Posterior vena cava (tissue), 2 donors: ENCODE data around the gene TMEM182. TPM values are rescaled to one million over a fixed set of nuclear protein-coding genes. Genes with fewer than 3 reads are reported as not detected.

Source experiments
- DNase-seq: peaks from one replicate; pipeline ENCODE4 v3.0.0-alpha.2; 2020; ENCODE audit warnings: low spot score
- intact Hi-C, 2 donors: fragments of 100-400 bp; cut with DNase I; formaldehyde crosslinking; loops; one replicate each; pipeline versions ENCODE4 v1.14.1 to v1.14.2; 2022 to 2023
- total RNA-seq, 2 donors: library from RNA; stranded (reverse); fragmentation: NEBNext Ultra II Directional; extraction: Animal tissue kit (Norgen Biotek cat#: 25700); gene quantifications; one replicate each; pipeline ENCODE4 v1.2.1, GENCODE V29; 2021
- donor health status: DM: yes; HTN: yes; CAD: no.
- donor health status: DM: yes; HTN: yes; CAD: no.

Gene TMEM182
- total RNA-seq, 2 donors from 2014 or later, result 2.8 to 3.4 TPM

DNA sequence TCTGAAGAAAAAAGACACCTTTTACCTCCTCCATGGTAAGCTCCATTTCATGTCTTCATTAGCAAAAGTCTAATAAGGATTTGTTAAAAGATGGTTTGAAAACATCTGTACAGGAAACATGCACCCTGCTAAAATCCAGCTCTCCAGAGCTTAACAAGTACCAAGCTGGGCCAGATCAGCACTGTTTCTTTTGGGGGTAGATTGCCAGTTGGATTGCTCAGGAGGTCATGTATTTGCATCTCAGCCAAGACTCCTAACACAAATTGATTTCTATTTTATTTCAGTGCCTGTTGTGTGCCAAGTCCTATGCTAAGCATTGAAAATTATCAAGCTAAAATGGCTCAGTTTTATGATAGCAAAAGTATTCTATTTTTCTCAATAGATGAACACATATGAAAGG lies 3.4 kb upstream of the TMEM182 start:
- intact Hi-C loops, result no loop called here
- no peak for DNase-seq

GRCh38 chr2:102764083-102764482 lies 2.3 kb downstream of the TMEM182 start:
- intact Hi-C loops, result no loop called here
- DNase-seq, result no peak

DNA sequence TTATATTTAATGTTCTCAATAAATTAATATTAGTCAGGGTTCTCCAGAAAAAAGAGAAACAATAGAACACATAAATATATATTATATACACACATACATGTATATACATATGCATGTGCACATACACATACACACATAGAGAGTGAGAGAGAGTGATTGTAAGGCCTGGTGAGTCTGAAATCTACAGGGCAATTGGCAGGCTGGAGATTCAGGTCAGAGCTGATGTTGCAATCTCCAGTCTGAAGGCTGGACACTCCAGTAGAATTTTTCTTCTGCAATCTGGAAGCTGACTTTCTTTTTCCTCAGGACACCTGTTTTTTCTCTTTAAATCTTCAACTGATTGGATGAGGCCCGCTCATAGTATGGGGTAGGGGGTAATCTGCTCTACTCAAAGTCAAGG lies 3.2 kb downstream of the TMEM182 start:
- intact Hi-C loops, result no loop called here

GRCh38 chr2:102768253-102768652 lies 6.4 kb downstream of the TMEM182 start:
- no peak for DNase-seq
- intact Hi-C loops, result no loop called here

More for the DNA sequence above, 3.2 kb downstream of the TMEM182 start:
- DNase-seq, result no peak

GRCh38 chr2:102768892-102769291 lies 7.1 kb downstream of the TMEM182 start:
- no peak for DNase-seq

GRCh38 chr2:102770506-102770905 lies 8.7 kb downstream of the TMEM182 start:
- no peak for DNase-seq
- intact Hi-C loops, result no loop called here

More at GRCh38 chr2:102768892-102769291, 7.1 kb downstream of the TMEM182 start:
- intact Hi-C loops, result no loop called here

GRCh38 chr2:102771114-102771513 lies 9.3 kb downstream of the TMEM182 start:
- intact Hi-C loops, result no loop called here
- DNase-seq, result no peak

- intact Hi-C loops, result no loop called here
- no peak for DNase-seq
These were observed 10.8 kb downstream of the TMEM182 start for GRCh38 chr2:102772659-102773058.

DNA sequence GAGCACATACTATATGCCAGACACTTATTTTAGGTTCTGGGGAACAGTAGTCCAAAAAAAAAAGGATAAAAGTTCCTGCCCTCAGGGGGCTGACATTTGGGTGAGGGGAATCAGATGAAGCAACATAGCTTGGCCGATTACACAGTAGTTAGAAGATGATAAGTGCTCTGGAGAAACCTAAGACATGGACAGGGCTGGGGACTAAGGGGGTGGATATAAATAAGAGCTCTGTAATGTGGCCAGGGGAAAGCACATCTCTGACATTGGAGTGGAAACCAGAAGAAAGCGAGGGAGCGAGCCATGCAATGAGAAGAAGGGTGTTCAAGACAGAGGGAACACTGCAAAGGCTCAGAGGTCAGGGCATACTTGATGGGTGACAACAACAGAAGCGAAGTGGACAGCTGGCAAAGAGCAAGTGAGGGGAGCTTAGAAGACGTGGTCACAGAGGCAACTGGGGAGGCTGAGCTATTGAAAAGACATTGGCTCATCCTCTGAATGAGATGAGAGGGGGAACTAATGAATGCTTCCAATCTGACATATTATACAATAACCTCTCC lies 11.4 kb downstream of the TMEM182 start:
- intact Hi-C loops, result no loop called here
- DNase-seq, result no peak

- intact Hi-C loops, result no loop called here
- DNase-seq, result no peak
These were observed 16.4 kb downstream of the TMEM182 start for GRCh38 chr2:102778260-102778659.

DNA sequence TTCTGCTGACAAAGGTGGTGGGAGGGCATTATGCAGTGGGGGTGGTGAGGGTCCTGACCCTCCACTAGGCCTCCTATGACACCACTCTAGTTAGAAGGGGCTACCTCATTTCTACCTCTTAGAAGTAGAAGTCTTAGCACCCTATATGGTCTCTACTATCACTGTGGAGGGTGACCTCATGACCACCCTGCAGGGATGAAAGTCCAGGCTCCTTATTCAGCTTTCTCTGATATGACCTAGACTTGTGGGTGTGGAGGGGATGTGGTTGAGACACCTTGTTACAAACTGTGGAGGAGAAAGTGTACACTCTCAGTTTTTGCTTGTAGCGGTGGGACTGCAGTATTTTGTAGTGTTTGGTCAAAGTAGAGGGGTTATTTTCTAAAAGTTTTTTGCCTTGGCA lies 18.6 kb downstream of the TMEM182 start:
- intact Hi-C loops, result no loop called here
- DNase-seq, result no peak

DNA sequence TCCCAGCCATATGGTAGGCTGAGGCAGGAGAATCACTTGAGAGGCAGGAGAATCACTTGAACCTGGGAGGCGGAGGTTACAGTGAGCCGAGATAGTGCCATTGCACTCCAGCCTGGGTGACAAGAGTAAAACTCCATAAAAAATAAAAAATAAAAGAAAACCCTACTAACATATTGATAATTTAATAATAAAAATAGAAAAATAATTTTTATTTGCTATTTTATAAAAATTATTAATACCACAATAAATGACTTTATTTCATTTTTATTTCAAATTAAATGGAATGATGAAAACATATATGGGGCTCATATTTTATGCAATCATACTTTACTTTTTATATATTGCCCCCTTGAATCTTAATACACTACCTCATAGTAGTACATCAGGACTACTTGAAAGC lies 20.4 kb downstream of the TMEM182 start:
- intact Hi-C loops, result no loop called here
- no peak for DNase-seq

DNA sequence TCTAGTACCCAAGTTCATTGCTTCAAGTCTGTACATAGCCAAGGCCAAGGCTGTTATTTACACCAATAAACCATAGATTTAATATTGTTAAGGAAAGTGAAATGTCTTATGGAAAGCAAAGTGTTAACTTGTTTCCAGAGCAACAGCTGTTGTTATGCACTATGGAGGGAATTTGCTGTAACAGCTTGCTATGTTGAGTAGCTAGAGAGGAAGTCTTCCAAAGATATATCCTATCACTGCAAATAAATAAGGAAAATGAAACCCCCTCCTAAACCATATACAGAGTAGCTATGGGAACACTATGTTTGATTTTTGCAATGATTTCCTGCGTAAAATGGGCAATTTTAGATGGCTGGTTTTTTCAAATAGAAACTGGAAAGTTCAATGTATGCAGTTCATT lies 21.1 kb downstream of the TMEM182 start:
- DNase-seq, result no peak
- intact Hi-C loops, result no loop called here

DNA sequence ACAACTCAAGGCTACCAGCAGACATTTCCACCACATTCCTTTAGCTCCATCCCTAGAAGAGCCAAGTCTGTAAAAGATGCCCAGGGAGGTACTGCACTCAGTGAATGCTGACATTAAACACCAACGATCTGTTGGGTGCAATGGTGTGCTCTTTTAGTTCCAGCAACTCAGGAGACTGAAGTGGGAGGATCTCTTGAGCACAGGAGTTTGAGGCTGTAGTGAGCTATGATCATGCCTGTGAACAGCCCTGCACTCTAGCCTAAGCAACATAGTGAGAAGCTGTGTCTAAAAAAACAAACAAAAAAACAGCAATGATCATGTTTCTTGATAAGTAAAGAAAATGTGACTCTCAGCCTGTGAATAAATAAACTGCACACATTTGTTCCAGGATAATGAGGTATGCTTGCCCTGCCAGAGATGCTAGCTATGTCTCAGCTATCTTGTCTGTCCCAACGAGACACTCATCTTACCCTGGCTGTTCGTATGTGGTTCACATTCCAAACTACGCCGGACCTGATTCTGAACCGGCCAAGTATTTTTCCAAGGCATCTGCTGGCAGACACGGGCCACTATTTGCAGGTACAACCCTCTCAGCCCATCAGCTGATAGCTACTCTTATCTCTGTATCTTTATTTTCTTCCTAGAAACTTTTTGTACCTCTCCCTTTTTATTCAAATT lies 21.8 kb downstream of the TMEM182 start:
- intact Hi-C loops, result no loop called here

GRCh38 chr2:102784940-102785339 lies 23.1 kb downstream of the TMEM182 start:
- no peak for DNase-seq
- intact Hi-C loops, result no loop called here

More for the DNA sequence above, 21.8 kb downstream of the TMEM182 start:
- no peak for DNase-seq

DNA sequence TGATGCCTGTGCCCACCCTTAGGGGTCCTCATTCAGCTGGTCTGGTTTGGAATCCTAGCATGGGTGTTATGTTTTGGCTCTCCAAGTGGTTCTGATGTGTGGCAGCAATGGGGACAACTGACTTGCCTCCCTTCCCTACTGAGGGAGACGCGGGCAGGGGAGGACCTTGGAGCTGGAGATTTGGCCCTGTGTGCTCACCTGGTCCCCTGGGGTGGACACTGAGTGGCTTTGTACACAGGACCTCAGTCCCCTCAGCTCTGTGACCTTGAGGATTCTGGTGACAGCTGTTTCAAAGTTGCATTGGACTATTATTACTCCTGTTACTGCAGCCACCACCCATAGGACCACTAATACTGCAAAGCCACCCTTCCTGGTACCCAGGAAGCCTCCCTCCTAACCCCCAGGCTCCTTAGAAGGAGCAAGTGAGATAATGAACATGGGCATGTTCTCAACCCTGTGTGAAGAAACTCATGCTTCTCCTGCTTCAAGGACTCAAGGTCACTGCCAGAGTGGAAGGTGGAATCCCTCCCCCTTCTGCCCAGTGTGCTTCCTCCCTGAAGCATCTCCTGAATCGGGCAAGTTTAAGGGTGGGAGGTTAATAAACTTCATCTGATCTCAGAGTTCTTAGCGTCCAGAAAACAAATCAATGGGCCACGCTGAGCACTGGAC lies 26.5 kb downstream of the TMEM182 start:
- no peak for DNase-seq
- intact Hi-C loops, result no loop called here

- intact Hi-C loops, result no loop called here
- DNase-seq, result no peak
These were observed 27.0 kb downstream of the TMEM182 start for GRCh38 chr2:102788885-102789260.

DNA sequence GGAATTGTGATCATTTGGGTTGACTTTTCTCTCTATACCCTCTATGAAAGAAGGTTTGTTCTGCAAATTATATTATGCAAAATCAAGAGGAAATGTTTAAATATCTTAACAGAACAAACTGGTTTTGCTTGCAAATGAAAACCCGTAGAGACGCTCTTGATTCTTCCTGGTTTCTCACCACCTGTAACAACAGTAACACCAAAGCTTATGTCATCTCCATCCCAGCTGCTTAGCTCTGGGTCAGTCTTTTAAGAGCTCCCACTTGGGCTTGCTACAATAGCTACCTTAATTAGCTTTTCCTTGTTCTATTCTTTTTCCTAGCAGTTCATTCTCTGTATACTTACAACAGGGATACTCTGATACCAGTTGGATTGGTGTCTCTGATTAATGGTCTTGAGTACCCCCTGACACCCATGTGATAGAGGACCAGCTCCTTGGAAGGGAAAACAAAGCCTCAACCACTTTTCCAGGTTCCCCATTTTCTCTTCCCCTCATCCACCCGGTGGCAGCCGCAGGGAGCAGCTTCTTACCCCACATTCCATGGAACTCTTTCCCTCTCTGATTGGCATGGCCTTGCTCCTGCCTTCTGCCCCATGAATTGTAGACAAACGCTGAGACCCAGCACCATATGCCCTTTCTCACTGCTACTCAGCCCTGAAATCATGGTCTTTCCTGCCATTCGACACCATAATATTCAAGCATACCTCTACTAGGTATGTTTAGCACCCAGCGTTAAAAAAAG lies 27.7 kb downstream of the TMEM182 start:
- intact Hi-C loops, result no loop called here
- no peak for DNase-seq

DNA sequence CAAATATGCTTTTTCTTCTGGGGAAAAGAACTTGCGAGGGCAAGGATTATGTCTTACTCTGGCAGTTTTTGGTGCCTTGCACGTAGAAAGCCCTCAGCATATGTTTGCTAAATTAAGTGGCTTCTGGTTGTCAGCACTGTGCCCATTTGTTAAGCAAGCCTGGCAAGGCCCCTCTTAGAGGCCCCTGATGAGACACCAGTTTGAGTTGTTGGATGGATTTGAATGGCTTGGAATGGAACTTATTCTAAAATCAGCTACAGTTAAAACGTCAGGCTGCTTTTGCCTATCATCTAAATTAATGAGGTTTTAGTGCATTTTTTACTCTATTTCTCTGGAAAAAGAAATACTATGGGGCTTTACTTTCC lies 28.2 kb downstream of the TMEM182 start:
- intact Hi-C loops, result no loop called here
- DNase-seq, result no peak

DNA sequence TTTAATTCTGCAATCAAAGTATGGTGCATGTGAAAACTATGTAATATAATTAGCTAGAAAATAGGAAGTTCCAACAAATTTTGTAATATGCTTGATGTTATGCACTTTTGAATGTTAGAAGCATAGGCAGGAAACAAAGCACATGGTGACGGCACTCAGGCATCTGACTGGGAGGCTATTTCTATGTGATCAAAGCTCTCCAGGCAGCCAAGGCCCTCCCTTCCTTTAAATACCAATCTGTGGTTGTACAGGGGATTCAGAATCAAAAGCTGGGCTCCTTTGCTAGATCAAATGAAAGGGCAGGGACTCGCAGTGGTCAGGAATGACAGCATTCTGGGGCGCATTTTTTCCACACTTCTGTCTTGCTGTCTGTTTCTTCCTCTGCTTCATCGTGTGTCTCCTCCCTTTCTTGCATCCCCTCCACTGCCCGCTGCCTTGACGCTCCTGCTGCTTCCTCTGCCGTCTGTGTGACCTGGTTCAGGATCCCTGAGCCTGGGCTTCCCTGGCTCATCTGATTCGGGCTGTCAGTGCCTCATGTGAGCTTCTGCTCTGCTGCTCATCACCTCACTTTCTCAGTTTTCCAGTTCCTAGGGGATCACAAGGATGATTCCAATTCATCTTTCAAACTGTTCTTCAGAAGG lies 30.9 kb downstream of the TMEM182 start:
- no peak for DNase-seq
- intact Hi-C loops, result no loop called here
